ENCODE data around the gene CCDC7.
"Not testable (repeated sequence)": the region's sequence is repeated elsewhere in the genome, so short reads cannot be mapped to it uniquely, and the experiment has no call there.

The CCDC7 gene

GRCh38 chr10:32516567-32517495, 70.9 kb downstream of the CCDC7 start:
- H3K4me3 ChIP-seq (ENCODE audit: low read depth, low read length) = no peak overlapping the region
- no peak for DNase-seq (ENCODE audit: low read depth)
- no peak for TF ChIP-seq CTCF (IDR thresholded peaks at IDR 0.05; ENCODE audit: insufficient read depth, low read depth, low read length, missing control alignments)

- H3K4me3 ChIP-seq (ENCODE audit: low read depth, low read length) = no peak overlapping the region
- TF ChIP-seq CTCF (IDR thresholded peaks at IDR 0.05; ENCODE audit: insufficient read depth, low read depth, low read length, missing control alignments) = no peak
- no peak for DNase-seq (ENCODE audit: low read depth)
These were observed 84.3 kb downstream of the CCDC7 start for GRCh38 chr10:32530231-32530630.

- H3K4me3 ChIP-seq (ENCODE audit: low read depth, low read length) = no peak overlapping the region
- no peak for TF ChIP-seq CTCF (IDR thresholded peaks at IDR 0.05; ENCODE audit: insufficient read depth, low read depth, low read length, missing control alignments)
- no peak for DNase-seq (ENCODE audit: low read depth)
These were observed 92.3 kb downstream of the CCDC7 start for GRCh38 chr10:32538256-32538655.

GRCh38 chr10:32540691-32541470, 94.9 kb downstream of the CCDC7 start:
- DNase-seq (ENCODE audit: low read depth) = no peak
- no peak for TF ChIP-seq CTCF (IDR thresholded peaks at IDR 0.05; ENCODE audit: insufficient read depth, low read depth, low read length, missing control alignments)
- no peak overlapping the region for H3K4me3 ChIP-seq (ENCODE audit: low read depth, low read length)

- no peak for DNase-seq (ENCODE audit: low read depth)
- no peak overlapping the region for H3K4me3 ChIP-seq (ENCODE audit: low read depth, low read length)
- no peak for TF ChIP-seq CTCF (IDR thresholded peaks at IDR 0.05; ENCODE audit: insufficient read depth, low read depth, low read length, missing control alignments)
These were observed 102.3 kb downstream of the CCDC7 start for GRCh38 chr10:32548208-32548607.

- no peak for TF ChIP-seq CTCF (IDR thresholded peaks at IDR 0.05; ENCODE audit: insufficient read depth, low read depth, low read length, missing control alignments)
- DNase-seq (ENCODE audit: low read depth) = no peak
- no peak overlapping the region for H3K4me3 ChIP-seq (ENCODE audit: low read depth, low read length)
These were observed 110.9 kb downstream of the CCDC7 start for GRCh38 chr10:32556783-32557395.

- DNase-seq (ENCODE audit: low read depth); H3K4me3 ChIP-seq (ENCODE audit: low read depth, low read length): not testable (repeated sequence)
These were observed 116.8 kb downstream of the CCDC7 start for GRCh38 chr10:32562695-32563094.
